Hematopoietic multipotent progenitor cell treated with erythropoietin and hydrocortisone succinate and interleukin-3 and kit ligand, for 4 days (in vitro differentiated cells): ENCODE results near the gene DAB2IP.
A peak's percentile ranks its signal among the peaks of the same experiment; 100 is the strongest.
"Not testable (repeated sequence)": the region's sequence is repeated elsewhere in the genome, so short reads cannot be mapped to it uniquely, and the experiment has no call there.

Experiments
- DNase-seq: peaks from one replicate; pipeline ENCODE4 v3.0.0-alpha.2; 2015

DAB2IP gene

GRCh38 chr9:121780177-121781040 is 129.0 kb downstream of the DAB2IP start:
- DNase-seq = no peak

GRCh38 chr9:121781145-121781548 is 129.7 kb downstream of the DAB2IP start:
- no peak for DNase-seq

- no peak for DNase-seq
Measured at GRCh38 chr9:121781701-121782464, 130.4 kb downstream of the DAB2IP start.

GRCh38 chr9:121782514-121783110 is 131.2 kb downstream of the DAB2IP start:
- no peak for DNase-seq

GRCh38 chr9:121783111-121783510 is 131.7 kb downstream of the DAB2IP start:
- no peak for DNase-seq

- peak; percentile 83 for DNase-seq
Measured at GRCh38 chr9:121783521-121784507, 132.4 kb downstream of the DAB2IP start.

- DNase-seq = peak; percentile 51
Measured at GRCh38 chr9:121784731-121785411, 133.4 kb downstream of the DAB2IP start.

- DNase-seq = no peak
Measured at GRCh38 chr9:121785673-121786542, 134.5 kb downstream of the DAB2IP start.

GRCh38 chr9:121786543-121786948 is 135.1 kb downstream of the DAB2IP start:
- DNase-seq = no peak

- DNase-seq = no peak
Measured at GRCh38 chr9:121786998-121787422, 135.6 kb downstream of the DAB2IP start.

GRCh38 chr9:121788686-121789366 is 137.4 kb downstream of the DAB2IP start:
- DNase-seq = no peak

GRCh38 chr9:121790841-121791240 is 139.4 kb downstream of the DAB2IP start:
- DNase-seq = peak; percentile 14

- not testable (repeated sequence) for DNase-seq
Measured at GRCh38 chr9:121792476-121792875, 141.0 kb downstream of the DAB2IP start.

GRCh38 chr9:121794334-121794733 is 142.9 kb downstream of the DAB2IP start:
- not testable (repeated sequence) for DNase-seq

GRCh38 chr9:121797081-121797480 is 145.6 kb downstream of the DAB2IP start:
- DNase-seq = no peak

GRCh38 chr9:121798941-121799340 is 147.5 kb downstream of the DAB2IP start:
- no peak for DNase-seq

GRCh38 chr9:121800376-121800775 is 148.9 kb downstream of the DAB2IP start:
- no peak for DNase-seq

GRCh38 chr9:121801579-121801978 is 150.1 kb downstream of the DAB2IP start:
- DNase-seq = peak; percentile 41

GRCh38 chr9:121802753-121803152 is 151.3 kb downstream of the DAB2IP start:
- no peak for DNase-seq
